ENCODE measurements around the gene FUBP1. TPM values are rescaled to one million over a fixed set of nuclear protein-coding genes. Genes with fewer than 3 reads are reported as not detected.
A peak's percentile ranks its signal among the peaks of the same experiment; 100 is the strongest.

Gene FUBP1
- total RNA-seq, 6 donors from 2014 or later = 75.6 to 161 (median 87.1) TPM

- no peak for TF ChIP-seq EP300 (IDR thresholded peaks at IDR 0.05)
- no peak for TF ChIP-seq CTCF (IDR thresholded peaks at IDR 0.05)
- no peak for TF ChIP-seq POLR2A (IDR thresholded peaks at IDR 0.05)
- TF ChIP-seq POLR2AphosphoS5 (IDR thresholded peaks at IDR 0.05) = no peak
- 97 to 99% methylated on average over 2 of the region's 2 CpGs for WGBS, 2 donors
- Histone ChIP-seq H3K9me3 (no peaks in the 10 kb centered on the region), H3K4me1 (no peaks in the 10 kb centered on the region), H3K36me3 (peaks cover 36 to 96% (median 61%) of the 10 kb centered on the region in 4 donors), H3K27ac (no peak overlapping the region), H3K4me3 (no peak overlapping the region), H3K27me3 (no peaks in the 10 kb centered on the region)
- no peak for ATAC-seq (ENCODE audit: low FRiP score in 2 of 2)
- no peak for DNase-seq
Observed at GRCh38 chr1:77954521-77954920, 24.4 kb downstream of the FUBP1 start.

DNA sequence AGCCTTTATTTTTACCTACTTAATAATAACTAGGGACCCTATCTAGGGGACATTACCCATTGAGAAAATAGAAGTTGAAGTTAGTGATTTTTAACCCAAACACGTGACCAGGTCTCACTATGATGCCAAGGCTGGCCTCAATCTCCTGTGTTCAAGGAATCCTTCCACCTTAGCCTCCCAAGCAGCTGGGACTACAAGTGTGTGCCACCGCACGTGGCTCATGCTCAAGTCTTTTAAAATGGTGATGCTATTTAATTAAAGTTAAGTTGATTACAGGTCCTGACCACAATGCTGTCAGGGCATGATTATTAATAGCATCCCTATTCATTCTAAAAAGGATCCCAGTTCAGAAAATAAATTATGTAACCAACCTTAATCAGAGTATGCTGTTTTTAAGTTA lies 25.0 kb downstream of the FUBP1 start:
- H3K4me1 ChIP-seq = no peaks in the 10 kb centered on the region
- no peaks in the 10 kb centered on the region for H3K27me3 ChIP-seq
- 95 to 99% methylated on average over 3 of the region's 3 CpGs for WGBS, 2 donors
- no peaks in the 10 kb centered on the region for H3K9me3 ChIP-seq
- TF ChIP-seq POLR2A (IDR thresholded peaks at IDR 0.05) (no peak), CTCF (IDR thresholded peaks at IDR 0.05) (no peak), POLR2AphosphoS5 (IDR thresholded peaks at IDR 0.05) (no peak), EP300 (IDR thresholded peaks at IDR 0.05) (no peak)
- ATAC-seq (ENCODE audit: low FRiP score in 2 of 2) (no peak), DNase-seq (no peak)
- no peak overlapping the region for H3K27ac ChIP-seq
- H3K36me3 ChIP-seq = peaks cover 31 to 94% (median 57%) of the 10 kb centered on the region in 4 donors
- H3K4me3 ChIP-seq = no peak overlapping the region

DNA sequence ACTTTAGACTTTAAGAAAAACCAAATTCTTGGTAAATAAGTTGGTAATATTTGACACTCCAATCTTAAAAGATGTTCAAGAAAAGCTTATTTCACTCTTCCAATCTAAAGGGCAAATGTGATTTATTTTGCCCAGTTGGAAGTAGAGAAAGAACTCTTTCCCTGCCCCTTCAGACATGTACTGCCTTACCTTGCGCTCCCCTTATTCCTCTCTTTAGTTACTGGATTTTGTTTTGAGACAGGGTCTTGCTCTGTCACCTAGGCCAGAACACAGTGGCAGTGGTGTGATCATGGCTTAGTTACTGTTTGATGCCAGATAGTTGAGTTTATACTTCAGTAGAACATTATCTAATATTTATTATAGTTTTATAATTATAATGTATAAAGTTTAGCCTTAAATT lies 27.5 kb downstream of the FUBP1 start:
- H3K4me3 ChIP-seq = no peak overlapping the region
- TF ChIP-seq CTCF (IDR thresholded peaks at IDR 0.05) = no peak
- no peak for TF ChIP-seq EP300 (IDR thresholded peaks at IDR 0.05)
- no peak for TF ChIP-seq POLR2A (IDR thresholded peaks at IDR 0.05)
- no peak for TF ChIP-seq POLR2AphosphoS5 (IDR thresholded peaks at IDR 0.05)
- DNase-seq (no peak), ATAC-seq (ENCODE audit: low FRiP score in 2 of 2) (no peak)
- 93 to 95% methylated on average over 1 of the region's 1 CpG for WGBS, 2 donors
- no peaks in the 10 kb centered on the region for H3K4me1 ChIP-seq
- no peaks in the 10 kb centered on the region for H3K9me3 ChIP-seq
- H3K27ac ChIP-seq = peak overlapping the region in 1 of 4 donors; percentile 23
- H3K36me3 ChIP-seq = peaks cover 27 to 93% (median 56%) of the 10 kb centered on the region in 4 donors
- H3K27me3 ChIP-seq = no peaks in the 10 kb centered on the region

- peaks cover 27 to 93% (median 54%) of the 10 kb centered on the region in 4 donors for H3K36me3 ChIP-seq
- no peak overlapping the region for H3K4me3 ChIP-seq
- H3K9me3 ChIP-seq = no peaks in the 10 kb centered on the region
- ATAC-seq (ENCODE audit: low FRiP score in 2 of 2) = no peak
- DNase-seq = no peak
- peak overlapping the region in 1 of 4 donors; percentile 23 for H3K27ac ChIP-seq
- TF ChIP-seq POLR2A (IDR thresholded peaks at IDR 0.05) (no peak), POLR2AphosphoS5 (IDR thresholded peaks at IDR 0.05) (no peak), CTCF (IDR thresholded peaks at IDR 0.05) (no peak), EP300 (IDR thresholded peaks at IDR 0.05) (no peak)
- H3K4me1 ChIP-seq = no peaks in the 10 kb centered on the region
- H3K27me3 ChIP-seq = no peaks in the 10 kb centered on the region
Observed at GRCh38 chr1:77950873-77951272, 28.0 kb downstream of the FUBP1 start.

GRCh38 chr1:77948841-77949424 lies 29.9 kb downstream of the FUBP1 start:
- Histone ChIP-seq H3K36me3 (peaks cover 10 to 93% (median 41%) of the 10 kb centered on the region in 4 donors), H3K9me3 (no peaks in the 10 kb centered on the region), H3K4me1 (no peaks in the 10 kb centered on the region), H3K27ac (no peak overlapping the region), H3K27me3 (no peaks in the 10 kb centered on the region), H3K4me3 (no peak overlapping the region)
- no peak for ATAC-seq (ENCODE audit: low FRiP score in 2 of 2)
- TF ChIP-seq POLR2A (IDR thresholded peaks at IDR 0.05) (no peak), CTCF (IDR thresholded peaks at IDR 0.05) (no peak)
- 58 to 66% methylated on average over 2 of the region's 2 CpGs for WGBS, 2 donors
- no peak for DNase-seq

Measured in upper lobe of left lung (tissue), 6 donors.